HG03135 (cell line): Measurements from ENCODE around the gene ZCCHC4.
"Not testable (repeated sequence)": the region's sequence is repeated elsewhere in the genome, so short reads cannot be mapped to it uniquely, and the experiment has no call there.

ENCODE experiments used
- ATAC-seq: cut with Tn5 transposase; IDR thresholded peaks from one replicate; pipeline ENCODE4 v1.9.1; 2021; ENCODE audit warnings: mild to moderate bottlenecking, moderate library complexity; ENCODE audit not compliant: unreplicated experiment

The ZCCHC4 gene

GRCh38 chr4:25320336-25320735 lies 7.8 kb downstream of the ZCCHC4 start:
- no peak for ATAC-seq

DNA sequence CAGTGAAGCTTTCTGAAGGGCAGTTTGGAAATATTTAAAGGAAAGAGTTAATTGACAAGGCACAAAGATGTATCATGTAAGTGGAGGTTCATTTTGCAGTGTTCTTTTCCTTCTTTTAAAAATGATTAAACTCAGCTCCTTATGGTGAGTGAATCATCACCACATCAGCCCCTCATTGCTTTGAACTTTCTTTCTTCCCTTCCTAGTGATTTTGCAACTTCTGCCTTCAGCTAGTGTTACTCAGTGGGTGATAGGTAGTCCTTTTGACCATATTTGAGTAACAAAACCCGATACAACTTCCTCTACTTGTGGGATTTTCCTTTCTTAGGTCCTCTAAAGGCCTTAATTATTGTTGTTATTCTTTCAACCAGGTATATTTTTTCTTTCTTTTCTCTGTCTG lies 8.2 kb downstream of the ZCCHC4 start:
- no peak for ATAC-seq

DNA sequence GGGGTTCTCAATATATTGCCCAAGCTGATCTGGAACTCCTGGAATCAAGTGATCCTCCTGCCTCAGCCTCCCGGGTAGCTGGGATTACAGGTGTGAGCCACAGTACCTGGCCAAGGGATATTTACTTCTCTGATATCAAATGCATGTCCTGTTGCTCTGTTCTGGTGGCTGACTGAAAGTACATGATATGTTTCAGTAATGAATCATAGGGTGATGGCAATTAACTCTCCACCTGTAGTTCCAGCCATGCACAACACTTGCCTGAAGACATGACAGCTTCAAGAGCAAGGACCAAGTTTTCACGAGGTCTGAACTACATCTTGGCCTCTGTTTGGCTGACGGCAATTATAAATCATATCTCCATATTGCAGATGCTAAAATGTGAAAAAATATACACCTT lies 9.1 kb downstream of the ZCCHC4 start:
- ATAC-seq: no peak

DNA sequence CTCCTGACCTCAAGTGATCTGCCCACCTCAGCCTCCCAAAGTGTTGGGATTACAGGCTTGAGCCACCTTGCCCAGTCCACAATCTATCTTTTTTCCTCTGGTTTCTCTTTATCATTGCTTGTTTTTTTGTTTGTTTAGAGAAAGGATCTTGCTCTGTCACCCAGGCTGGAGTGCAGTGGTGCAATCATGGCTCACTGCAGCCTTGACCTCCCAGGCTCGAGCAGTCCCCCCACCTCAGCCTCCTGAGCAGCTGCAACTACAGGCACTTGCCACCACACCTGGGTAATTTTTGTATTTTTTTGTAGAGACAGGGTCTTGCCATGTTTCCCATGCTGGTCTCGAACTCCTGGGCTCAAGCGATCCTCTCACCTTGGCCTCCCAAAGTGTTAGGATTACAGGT lies 15.9 kb downstream of the ZCCHC4 start:
- not testable (repeated sequence) for ATAC-seq

DNA sequence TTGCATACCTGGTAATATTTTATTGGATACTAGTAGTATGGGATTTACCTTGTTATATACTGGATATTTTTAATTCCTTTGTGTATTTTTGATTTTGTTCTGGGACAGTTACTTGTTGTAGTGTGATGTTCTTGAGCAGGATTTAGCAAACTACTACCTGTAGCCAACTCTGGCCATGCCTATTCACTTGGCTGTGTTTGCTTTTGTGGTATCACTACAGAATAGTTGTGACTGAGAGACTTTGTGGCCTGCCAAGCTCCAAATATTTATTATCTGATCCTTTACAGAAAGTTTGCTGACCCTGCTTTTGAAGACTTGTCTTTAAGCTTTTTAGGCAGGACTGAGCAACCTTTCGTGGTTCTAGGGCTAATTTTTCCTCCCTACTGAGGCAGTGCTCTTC lies 17.8 kb downstream of the ZCCHC4 start:
- no peak for ATAC-seq

- ATAC-seq: peak; percentile 76
Measured at GRCh38 chr4:25330905-25331808, 18.6 kb downstream of the ZCCHC4 start.

DNA sequence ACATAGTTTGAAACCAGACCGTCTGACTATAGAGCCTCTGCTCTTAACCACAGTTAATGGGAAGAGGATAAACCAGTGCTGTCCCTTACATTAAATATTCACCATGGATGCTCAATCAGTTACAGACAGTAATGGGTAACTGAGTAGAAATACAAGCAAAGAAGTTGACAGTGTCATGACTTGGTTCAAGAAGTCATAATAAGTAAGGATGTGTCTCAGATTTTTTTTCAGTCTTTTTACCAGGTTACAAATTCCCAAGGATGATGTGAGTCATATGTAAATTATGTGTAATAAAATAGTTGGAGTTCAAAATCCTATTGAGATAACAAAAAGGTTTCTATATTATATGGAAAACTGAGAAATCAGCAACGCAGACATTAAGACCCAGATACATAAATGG lies 31.1 kb downstream of the ZCCHC4 start:
- ATAC-seq: no peak

DNA sequence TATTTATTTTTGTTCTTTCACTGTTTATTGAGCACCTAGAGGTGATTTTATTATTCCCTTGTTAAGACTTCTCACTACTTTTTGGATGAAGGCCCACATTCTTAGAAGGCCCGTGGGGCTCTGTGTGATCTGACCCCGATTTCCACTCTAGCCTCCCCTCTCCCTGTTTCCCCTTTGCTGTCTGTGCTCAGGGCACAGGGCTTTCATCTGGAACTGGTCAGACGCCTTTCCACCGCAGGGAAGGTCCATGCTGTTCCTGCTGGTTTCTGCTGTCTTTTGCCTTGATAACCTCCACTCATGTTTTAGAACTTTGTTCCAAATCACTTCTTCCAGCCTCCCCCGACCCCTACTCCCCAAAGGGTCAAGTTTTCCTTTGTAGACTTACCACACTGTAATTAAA lies 33.2 kb downstream of the ZCCHC4 start:
- ATAC-seq: no peak

- ATAC-seq: peak; percentile 70
Measured at GRCh38 chr4:25346913-25347312, 34.3 kb downstream of the ZCCHC4 start.

DNA sequence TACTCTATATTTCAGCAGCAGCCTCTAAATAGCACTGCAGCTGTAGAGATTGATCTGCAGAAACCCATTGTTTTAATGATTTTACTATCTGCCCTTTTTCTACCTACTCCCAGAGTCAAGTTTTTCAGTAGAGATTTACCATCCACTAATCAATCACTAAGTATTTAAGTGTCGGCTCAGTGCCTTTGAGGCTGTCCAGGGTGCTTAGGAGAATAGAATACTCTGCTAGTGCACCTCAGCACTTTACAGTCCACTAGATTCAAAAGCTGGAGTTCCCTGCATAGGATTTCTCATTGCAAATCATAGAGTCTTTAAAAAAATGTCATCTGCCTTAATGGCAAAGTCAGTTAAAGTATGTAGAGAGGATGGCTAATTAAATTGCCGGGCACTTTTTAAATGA lies 34.9 kb downstream of the ZCCHC4 start:
- ATAC-seq: no peak

DNA sequence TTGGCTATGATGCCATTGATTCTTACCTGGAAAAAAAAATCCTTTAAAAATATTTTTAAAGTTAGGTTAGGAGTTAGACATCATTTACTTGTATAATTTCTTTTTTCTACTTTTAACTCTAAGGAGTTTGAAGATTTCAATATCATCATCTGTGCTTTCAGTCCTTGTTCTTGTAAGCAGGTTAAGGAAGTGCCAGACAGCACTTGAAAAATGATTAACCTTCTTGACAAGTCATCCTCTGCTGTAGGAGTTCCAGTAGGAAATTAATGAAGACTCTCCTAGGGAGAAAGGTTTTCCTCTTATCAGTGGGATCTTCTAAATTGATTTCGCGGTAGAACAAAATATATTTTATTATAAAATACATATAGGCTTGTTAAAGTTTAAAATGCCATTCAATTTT lies 35.4 kb downstream of the ZCCHC4 start:
- ATAC-seq: no peak

GRCh38 chr4:25350561-25350960 lies 38.0 kb downstream of the ZCCHC4 start:
- ATAC-seq: no peak

- ATAC-seq: no peak
Measured at GRCh38 chr4:25351777-25352416, 39.3 kb downstream of the ZCCHC4 start.

GRCh38 chr4:25356068-25356467 lies 43.5 kb downstream of the ZCCHC4 start:
- no peak for ATAC-seq

DNA sequence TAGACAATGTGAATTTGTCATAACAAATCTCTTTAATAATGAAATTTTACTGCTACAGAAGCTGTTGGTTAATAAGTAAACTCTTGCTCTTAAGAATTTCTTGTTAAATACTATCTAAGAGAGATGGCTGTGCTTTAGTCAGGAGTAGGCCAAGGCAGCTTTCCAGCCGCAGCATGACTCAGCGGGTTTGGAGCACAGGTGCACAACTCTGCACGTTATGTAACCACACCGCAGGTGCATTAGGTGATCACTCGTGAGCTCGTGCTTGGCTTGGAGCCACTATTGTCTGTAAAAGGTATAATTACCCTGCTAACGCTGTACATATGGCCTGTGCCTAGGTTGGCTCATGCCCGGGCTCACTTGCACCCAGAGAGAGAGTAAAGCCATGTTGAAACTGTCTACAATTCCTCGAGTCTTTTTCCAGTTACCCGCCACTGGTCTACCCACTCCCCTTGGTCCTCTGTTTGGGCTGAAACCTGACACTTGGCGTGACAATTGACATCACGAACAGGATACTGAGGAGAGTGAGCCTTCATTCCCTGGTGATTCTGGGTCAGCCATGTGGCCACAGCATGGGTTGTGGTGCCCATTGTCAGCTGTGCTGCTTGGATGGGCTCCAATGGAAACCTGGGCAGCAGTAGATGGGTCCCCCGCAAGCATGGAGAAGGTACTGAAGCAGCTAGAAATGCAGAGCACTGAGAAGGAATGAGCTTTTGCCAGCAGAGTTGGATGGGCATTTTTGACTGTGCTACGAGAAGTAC lies 46.1 kb downstream of the ZCCHC4 start:
- ATAC-seq: no peak

GRCh38 chr4:25361253-25361652 lies 48.7 kb downstream of the ZCCHC4 start:
- no peak for ATAC-seq

GRCh38 chr4:25367004-25367621 lies 54.5 kb downstream of the ZCCHC4 start:
- no peak for ATAC-seq

DNA sequence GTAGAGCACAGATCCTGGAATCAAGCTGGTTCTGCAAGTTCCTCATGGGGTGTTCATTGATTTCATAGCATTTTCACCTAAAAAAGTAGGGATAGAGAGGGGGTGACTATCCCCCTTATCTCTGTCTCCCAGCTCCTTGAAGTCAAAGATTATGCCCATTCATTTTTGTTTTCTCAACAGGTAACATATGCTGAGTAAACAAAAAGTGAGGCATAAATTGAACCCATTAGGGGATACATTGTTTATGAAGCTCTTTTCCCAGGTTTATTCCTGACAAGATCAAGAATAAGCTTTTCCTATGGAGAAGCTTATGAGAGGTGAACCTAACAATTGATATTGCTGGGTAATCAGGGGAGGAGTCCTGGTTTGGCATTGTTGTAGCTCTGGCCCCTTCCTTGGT lies 55.3 kb downstream of the ZCCHC4 start:
- no peak for ATAC-seq

DNA sequence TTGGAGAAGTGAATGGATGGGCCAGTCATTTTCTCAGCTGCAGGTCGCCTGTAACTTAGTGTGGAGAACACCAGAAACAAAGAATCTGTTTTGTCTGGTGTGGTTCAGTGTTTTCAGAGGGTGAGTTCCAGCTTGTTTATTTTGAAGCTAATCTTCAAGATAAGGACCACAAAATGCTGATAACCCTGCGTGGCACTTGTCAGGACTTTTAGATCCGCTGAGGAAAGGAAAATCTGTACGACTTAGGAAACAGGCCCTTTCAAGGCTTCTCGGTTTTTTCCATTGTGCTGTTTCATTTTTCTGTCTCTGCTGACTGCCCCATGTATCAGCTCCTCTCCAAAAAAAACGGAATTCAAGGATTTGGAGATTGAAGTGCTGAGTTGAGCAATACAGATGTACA lies 55.7 kb downstream of the ZCCHC4 start:
- ATAC-seq: no peak

GRCh38 chr4:25370242-25370641 lies 57.7 kb downstream of the ZCCHC4 start:
- no peak for ATAC-seq

- ATAC-seq: not testable (repeated sequence)
Measured at GRCh38 chr4:25372549-25372948, 60.0 kb downstream of the ZCCHC4 start.
